ENCODE results near the gene PPP1R13B. TPM values are rescaled to one million over a fixed set of nuclear protein-coding genes. Genes with fewer than 3 reads are reported as not detected.
A peak's percentile ranks its signal among the peaks of the same experiment; 100 is the strongest.

The PPP1R13B gene
- total RNA-seq, 4 donors from 2014 or later, result 10.4 to 24.6 (median 11.8) TPM

- H3K27me3 ChIP-seq, result no peaks in the 10 kb centered on the region
- TF ChIP-seq POLR2A (IDR thresholded peaks at IDR 0.05) (no peak), CTCF (IDR thresholded peaks at IDR 0.05 in 4 of 5, conservative IDR thresholded peaks at IDR 0.05 in 1 of 5) (no peak)
- DNase-seq (no peak), ATAC-seq (peak; percentile 31 to 34)
- peaks cover 48 to 60% of the 10 kb centered on the region in 2 donors for H3K4me1 ChIP-seq
- no peaks in the 10 kb centered on the region for H3K36me3 ChIP-seq
- H3K4me3 ChIP-seq, result no peak overlapping the region
- intact Hi-C loops (cut with DNase I; ENCODE audit: low total_unique reads) (no loop called here), in situ Hi-C loops (cut with MboI; ENCODE audit: low sequenced_read_pairs in 4 of 4) (no loop called here)
- no peaks in the 10 kb centered on the region for H3K9me3 ChIP-seq
- peak overlapping the region in 3 of 4 donors; percentile 0 to 1 (median 1) for H3K27ac ChIP-seq
Observed at GRCh38 chr14:103721334-103722120, 125.8 kb downstream of the PPP1R13B start.

- peaks cover 53 to 64% of the 10 kb centered on the region in 2 donors for H3K4me1 ChIP-seq
- intact Hi-C loops (cut with DNase I; ENCODE audit: low total_unique reads), result loop anchor here (5.0 to 10.0 kb wide), 2 partner anchors 157 to 325 kb away; partner anchors contain the start of genes BAG5 and COA8
Observed at GRCh38 chr14:103719751-103720150, 127.6 kb downstream of the PPP1R13B start.

GRCh38 chr14:103718572-103718971 lies 128.8 kb downstream of the PPP1R13B start:
- Histone ChIP-seq H3K9me3 (no peaks in the 10 kb centered on the region), H3K4me3 (no peak overlapping the region), H3K27me3 (no peaks in the 10 kb centered on the region), H3K36me3 (no peaks in the 10 kb centered on the region), H3K4me1 (peaks cover 53 to 63% of the 10 kb centered on the region in 2 donors), H3K27ac (peak overlapping the region in 1 of 4 donors; percentile 12)
- ATAC-seq (no peak), DNase-seq (no peak)
- TF ChIP-seq CTCF (IDR thresholded peaks at IDR 0.05 in 4 of 5, conservative IDR thresholded peaks at IDR 0.05 in 1 of 5) (no peak), POLR2A (IDR thresholded peaks at IDR 0.05) (no peak)
- intact Hi-C loops (cut with DNase I; ENCODE audit: low total_unique reads) (loop anchor here (5.0 to 10.0 kb wide), 2 partner anchors 156 to 324 kb away; partner anchors contain the start of genes BAG5 and COA8), in situ Hi-C loops (cut with MboI; ENCODE audit: low sequenced_read_pairs in 4 of 4) (no loop called here)

More at GRCh38 chr14:103719751-103720150, 127.6 kb downstream of the PPP1R13B start:
- Histone ChIP-seq H3K4me3 (no peak overlapping the region), H3K9me3 (no peaks in the 10 kb centered on the region), H3K27ac (peak overlapping the region in 3 of 4 donors; percentile 45 to 54 (median 47)), H3K36me3 (no peaks in the 10 kb centered on the region), H3K27me3 (no peaks in the 10 kb centered on the region)
- no peak for ATAC-seq
- DNase-seq, result no peak
- TF ChIP-seq POLR2A (IDR thresholded peaks at IDR 0.05) (no peak), CTCF (IDR thresholded peaks at IDR 0.05 in 4 of 5, conservative IDR thresholded peaks at IDR 0.05 in 1 of 5) (no peak)
- in situ Hi-C loops (cut with MboI; ENCODE audit: low sequenced_read_pairs in 4 of 4), result no loop called here

GRCh38 chr14:103716899-103717411 lies 130.4 kb downstream of the PPP1R13B start:
- DNase-seq, result no peak
- Histone ChIP-seq H3K27ac (peak overlapping the region in 3 of 4 donors; percentile 78 to 91 (median 82)), H3K9me3 (no peaks in the 10 kb centered on the region), H3K36me3 (no peaks in the 10 kb centered on the region), H3K4me3 (peak overlapping the region; percentile 61 to 79 (median 68)), H3K4me1 (peaks cover 51 to 63% of the 10 kb centered on the region in 2 donors), H3K27me3 (no peaks in the 10 kb centered on the region)
- no peak for ATAC-seq
- intact Hi-C loops (cut with DNase I; ENCODE audit: low total_unique reads), result loop anchor here (5.0 to 10.0 kb wide), 2 partner anchors 155 to 322 kb away; partner anchors contain the start of genes BAG5 and COA8
- in situ Hi-C loops (cut with MboI; ENCODE audit: low sequenced_read_pairs in 4 of 4), result no loop called here
- TF ChIP-seq CTCF (IDR thresholded peaks at IDR 0.05 in 4 of 5, conservative IDR thresholded peaks at IDR 0.05 in 1 of 5) (no peak), POLR2A (IDR thresholded peaks at IDR 0.05) (no peak)
